ENCODE measurements around the gene C11orf52. TPM values are rescaled to one million over a fixed set of nuclear protein-coding genes. Genes with fewer than 3 reads are reported as not detected.

C11orf52 gene
- total RNA-seq, 1 experiment from 2014 or later, result 4.0 TPM

- Mint-ChIP-seq H3K27ac (no peak overlapping the region), H3K4me3 (no peak overlapping the region), H3K36me3 (ENCODE audit: insufficient read depth in 1 of 3, low read depth in 3 of 3) (peaks cover 8 to 26% (median 23%) of the 10 kb centered on the region in 3 experiments), H3K9me3 (no peaks in the 10 kb centered on the region), H3K4me1 (no peaks in the 10 kb centered on the region), H3K27me3 (ENCODE audit: low read depth) (no peaks in the 10 kb centered on the region)
- Histone ChIP-seq H3K27me3 (ENCODE audit: insufficient read depth, low read length) (no peaks in the 10 kb centered on the region), H4K8ac (replicated peaks; ENCODE audit: insufficient read length, low read depth, low read length) (no peak overlapping the region), H2BK12ac (ENCODE audit: insufficient read length, low read depth, low read length) (no peak overlapping the region), H3K79me1 (ENCODE audit: insufficient read depth, low read depth, low read length, poor library complexity, severe bottlenecking) (no peaks in the 10 kb centered on the region), H3K9ac (ENCODE audit: extremely low read depth, insufficient read length, low read length) (no peak overlapping the region), H2BK5ac (ENCODE audit: insufficient read length, low read length) (no peak overlapping the region), H4K20me1 (ENCODE audit: control insufficient read depth, insufficient read depth, insufficient read length) (no peaks in the 10 kb centered on the region), H4K91ac (ENCODE audit: insufficient read length, low read depth, low read length) (no peak overlapping the region), H3K79me2 (ENCODE audit: insufficient read depth, low read length) (no peaks in the 10 kb centered on the region), H2BK20ac (ENCODE audit: low read depth, low read length, poor library complexity, severe bottlenecking) (no peak overlapping the region), H2AK5ac (ENCODE audit: insufficient read length, low read length) (no peak overlapping the region), H3K27ac (ENCODE audit: insufficient read length, low read depth, low read length) (no peak overlapping the region), H4K5ac (ENCODE audit: insufficient read length, low read depth, low read length) (no peak overlapping the region), H3T11ph (ENCODE audit: low read length) (no peak overlapping the region), H3K4ac (ENCODE audit: low read depth, low read length) (no peak overlapping the region), H3K4me1 (ENCODE audit: insufficient read depth, low read length) (no peaks in the 10 kb centered on the region), H3K56ac (ENCODE audit: insufficient read length, low read depth, low read length) (no peak overlapping the region), H3K9me3 (ENCODE audit: control insufficient read depth, low read depth, low read length) (no peaks in the 10 kb centered on the region), H3K14ac (ENCODE audit: insufficient read depth, low read length) (no peak overlapping the region), H2BK120ac (ENCODE audit: low read depth, low read length, poor library complexity, severe bottlenecking) (no peak overlapping the region), H3K23me2 (ENCODE audit: insufficient read length, low read depth, low read length, poor library complexity, severe bottlenecking) (no peaks in the 10 kb centered on the region), H2AFZ (ENCODE audit: low read length) (no peak overlapping the region), H2BK15ac (ENCODE audit: low read depth, low read length) (no peak overlapping the region), H3K4me2 (ENCODE audit: insufficient read depth, insufficient read length, low read length) (no peak overlapping the region), H3K23ac (ENCODE audit: insufficient read length, low read depth, low read length) (no peak overlapping the region), H3K18ac (ENCODE audit: insufficient read length, low read depth, low read length) (no peak overlapping the region)
- WGBS (ENCODE audit: extremely low coverage, insufficient read length, low lambda C conversion rate), result no CpG with 5 or more reads among the region's 3 CpGs
- no peak for TF ChIP-seq CTCF (conservative IDR thresholded peaks at IDR 0.05)
- DNase-seq, result no peak
These were observed 50.6 kb downstream of the C11orf52 start for GRCh38 chr11:111969344-111969743.

All from H9 (cell line).